Endothelial cell of umbilical vein (primary cell): Measurements from ENCODE around the gene TMEM132E. TPM values are rescaled to one million over a fixed set of nuclear protein-coding genes. Genes with fewer than 3 reads are reported as not detected.

ENCODE experiments used
- BruUV-seq: library from RNA; stranded (reverse); fragments of 400-500 nt; replicated peaks from 2 replicates; lab custom pipeline; 2021; lab: Mats Ljungman, UMichigan
- CTCF ChIA-PET: fragments of 300-600, 350-600 bp; sonication (Branson Sonifier 250); formaldehyde crosslinking; loops from one replicate; lab custom pipeline; 2021; ENCODE audit warnings: antibody characterized with exemption, inconsistent platforms; lab: Charles Lee
- POLR2A ChIA-PET: fragments of 300-600, 350-600 bp; sonication (Branson Sonifier 250); formaldehyde crosslinking; loops from one replicate; lab custom pipeline; 2021; ENCODE audit warnings: antibody characterized with exemption, inconsistent platforms; lab: Charles Lee
- DNase-seq: peaks from one replicate; pipeline ENCODE4 v3.0.0-alpha.2; 2011; ENCODE audit warnings: low read depth, low spot score
- FAIRE-seq: peaks from 2 replicates; lab custom pipeline; 2011; peaks lifted over from hg19 to GRCh38; lab: Jason Lieb, UNC
- H2AFZ ChIP-seq: 2 replicates; pipeline ENCODE4 v1.6.0; 2012; ENCODE audit warnings: low read depth, low read length, control low read depth, inconsistent platforms
- H3K27ac ChIP-seq: 2 replicates; pipeline ENCODE4 v1.5.1; 2011; ENCODE audit warnings: low read depth, mild to moderate bottlenecking, control low read depth, low read length, moderate library complexity; ENCODE audit not compliant: insufficient read depth
- H3K27me3 ChIP-seq, 2 experiments: 2 replicates each; pipeline versions ENCODE4 v1.6.0 to v1.6.1; 2011; ENCODE audit warnings: low read length in 2 of 2, mixed read lengths in 1 of 2; ENCODE audit not compliant: control insufficient read depth in 2 of 2, insufficient read depth in 2 of 2
- H3K36me3 ChIP-seq, 2 experiments: 2 replicates in 1 of 2; 3 replicates in 1 of 2; pipeline ENCODE4 v1.5.1; 2011; ENCODE audit warnings: low read length in 2 of 2, mild to moderate bottlenecking in 1 of 2, moderate library complexity in 1 of 2; ENCODE audit not compliant: control insufficient read depth in 2 of 2, insufficient read depth in 2 of 2; ENCODE audit errors: extremely low read depth in 1 of 2
- H3K4me1 ChIP-seq: 3 replicates; pipeline ENCODE4 v1.5.1; 2011; ENCODE audit warnings: mild to moderate bottlenecking, low read length; ENCODE audit not compliant: control insufficient read depth, insufficient read depth; ENCODE audit errors: extremely low read depth
- H3K4me2 ChIP-seq: 2 replicates; pipeline ENCODE4 v1.6.1; 2011; ENCODE audit warnings: low read length, control low read depth, mixed read lengths; ENCODE audit not compliant: insufficient read depth
- H3K4me3 ChIP-seq, 3 experiments: fragments of 200-600 bp in 1 of 3; sonication (generic), shearing (Covaris generic) in 1 of 3; replicated peaks in 1 of 3; 2 replicates each; pipeline ENCODE4 v1.5.1; 2011 to 2016; ENCODE audit warnings: control low read depth in 3 of 3, low read length in 3 of 3, mild to moderate bottlenecking in 2 of 3, inconsistent platforms in 1 of 3, low read depth in 1 of 3, moderate library complexity in 1 of 3; ENCODE audit not compliant: insufficient read depth in 1 of 3
- H3K79me2 ChIP-seq: 2 replicates; pipeline ENCODE4 v1.6.0; 2012; ENCODE audit warnings: low read length, inconsistent platforms; ENCODE audit not compliant: control insufficient read depth, insufficient read depth
- H3K9ac ChIP-seq: replicated peaks from 2 replicates; pipeline ENCODE3; 2011; ENCODE audit warnings: low read length, control low read depth; ENCODE audit not compliant: insufficient read depth; ENCODE audit errors: extremely low read depth
- H3K9me1 ChIP-seq: replicated peaks from 3 replicates; pipeline ENCODE4 v1.6.0; 2011; ENCODE audit warnings: mild to moderate bottlenecking, low read length; ENCODE audit not compliant: control insufficient read depth, insufficient read depth; ENCODE audit errors: extremely low read depth
- H3K9me3 ChIP-seq: replicated peaks from 2 replicates; pipeline ENCODE4 v1.5.1; 2012; ENCODE audit warnings: low read length, inconsistent platforms; ENCODE audit not compliant: control insufficient read depth, insufficient read depth
- H4K20me1 ChIP-seq: replicated peaks from 2 replicates; pipeline ENCODE3; 2011; ENCODE audit warnings: mild to moderate bottlenecking, low read length; ENCODE audit not compliant: control insufficient read depth, insufficient read depth; ENCODE audit errors: extremely low read depth
- CTCF ChIP-seq, 2 donors: IDR thresholded peaks; 1 replicate in 1 of 2; 2 replicates in 1 of 2; pipeline ENCODE4 v1.5.1; 2011; ENCODE audit warnings: low read length in 2 of 2, mild to moderate bottlenecking in 2 of 2, moderate library complexity in 2 of 2, control low read depth in 1 of 2, inconsistent platforms in 1 of 2, low read depth in 1 of 2; ENCODE audit not compliant: insufficient read depth in 1 of 2; ENCODE audit errors: extremely low read depth in 1 of 2
- EZH2 ChIP-seq: IDR thresholded peaks from 2 replicates; pipeline ENCODE4 v1.6.1; 2012; ENCODE audit warnings: borderline replicate concordance, low read depth, mild to moderate bottlenecking, moderate library complexity, low read length, inconsistent platforms; ENCODE audit not compliant: severe bottlenecking
- FOS ChIP-seq: IDR thresholded peaks from 2 replicates; pipeline ENCODE4 v1.6.1; 2011; ENCODE audit warnings: mild to moderate bottlenecking, low read length, moderate library complexity, borderline replicate concordance; ENCODE audit not compliant: insufficient read depth
- GATA2 ChIP-seq: IDR thresholded peaks from 2 replicates; pipeline ENCODE4 v1.7.0; 2011; ENCODE audit warnings: low read depth, mild to moderate bottlenecking, moderate library complexity, mixed read lengths, low read length; ENCODE audit not compliant: insufficient read length, insufficient read depth
- JUN ChIP-seq: IDR thresholded peaks from 2 replicates; pipeline ENCODE4 v1.6.1; 2011; ENCODE audit warnings: borderline replicate concordance, low read depth; ENCODE audit not compliant: insufficient read length, insufficient read depth
- MAX ChIP-seq: IDR thresholded peaks from 2 replicates; pipeline ENCODE4 v1.6.1; 2011; ENCODE audit not compliant: insufficient read depth, insufficient read length
- MYC ChIP-seq: IDR thresholded peaks from one replicate; pipeline ENCODE4 v1.6.1; 2011; ENCODE audit warnings: mild to moderate bottlenecking, low read depth, low read length
- POLR2A ChIP-seq: IDR thresholded peaks from 2 replicates; pipeline ENCODE4 v1.6.1; 2012; ENCODE audit warnings: low read depth, mild to moderate bottlenecking, control low read depth, low read length
- POLR2AphosphoS5 ChIP-seq: IDR thresholded peaks from 2 replicates; pipeline ENCODE4 v1.6.1; 2012; ENCODE audit warnings: low read depth, mild to moderate bottlenecking, control low read depth, low read length, moderate library complexity; ENCODE audit not compliant: insufficient read depth
- dilution Hi-C: fragments of 300-500 bp; cut with MboI; formaldehyde crosslinking; loops from one replicate; pipeline ENCODE4 v1.15.0; 2019; ENCODE audit warnings: low sequenced_read_pairs; ENCODE audit not compliant: extremely low pct_ligation_motif_present
- intact Hi-C: fragments of 100-400 bp; cut with micrococcal nuclease; formaldehyde crosslinking; loops from one replicate; pipeline ENCODE4 v1.10.0; 2022
- polyA plus RNA-seq, 4 experiments: library from polyadenylated mRNA; depleted of rRNA in 3 of 4; stranded (reverse) in 3 of 4; unstranded in 1 of 4; fragments of >200 nt; gene quantifications; 2 replicates each; pipeline versions ENCODE4 v1.2.1 to v1.2.3, GENCODE V29; 2011 to 2012; ENCODE audit warnings: missing spikeins in 1 of 4
- total RNA-seq: library from RNA; stranded (reverse); gene quantifications from 2 replicates; pipeline ENCODE4 v1.2.3, GENCODE V29; 2021

TMEM132E gene
- total and polyA plus RNA-seq, 2 donors (not counting 3 experiments of a cell fraction or from before 2014, with no cell fraction given): not detected

GRCh38 chr17:34601416-34601815 lies 22.0 kb downstream of the TMEM132E start:
- no peak overlapping the region for H3K27ac ChIP-seq
- no peak for FAIRE-seq
- dilution Hi-C loops: no loop called here
- intact Hi-C loops: no loop called here
- ChIA-PET CTCF (interaction anchor here (1.1 to 1.2 kb wide), 2 partner anchors 59 to 182 kb away, joined by 3 to 4 read pairs; no protein-coding TSS in a partner anchor), POLR2A (no interaction called here)
- H3K9me1 ChIP-seq: no peaks in the 10 kb centered on the region
- H3K9me3 ChIP-seq: no peaks in the 10 kb centered on the region
- BruUV-seq: no TSS peak
- H2AFZ ChIP-seq: no peak overlapping the region
- no peaks in the 10 kb centered on the region for H3K4me1 ChIP-seq
- H3K4me2 ChIP-seq: no peak overlapping the region
- H3K79me2 ChIP-seq: no peaks in the 10 kb centered on the region
- H3K27me3 ChIP-seq: no peaks in the 10 kb centered on the region
- H3K4me3 ChIP-seq: no peak overlapping the region
- TF ChIP-seq JUN (no peak), POLR2A (no peak), CTCF (IDR thresholded peaks at IDR 0.05; ENCODE audit: extremely low read depth in 1 of 2, insufficient read depth in 1 of 2, low read depth in 1 of 2, low read length in 2 of 2) (no peak), MAX (no peak), MYC (no peak), POLR2AphosphoS5 (no peak), FOS (no peak), GATA2 (no peak), EZH2 (no peak)
- H4K20me1 ChIP-seq: no peaks in the 10 kb centered on the region
- no peak overlapping the region for H3K9ac ChIP-seq
- H3K36me3 ChIP-seq: no peaks in the 10 kb centered on the region
- DNase-seq: no peak
